Sigmoid colon (tissue), 4 donors: ENCODE results near the gene APOB.

ENCODE experiments used
- CTCF ChIP-seq, 4 experiments: fragments of 450-650 bp in 3 of 4; fragments of 200-600 bp in 1 of 4; IDR thresholded peaks; one replicate each; pipeline ENCODE4 v1.5.1; 2016 to 2019; ENCODE audit warnings: antibody characterized with exemption in 4 of 4, mild to moderate bottlenecking in 3 of 4, moderate library complexity in 2 of 4
- EP300 ChIP-seq, 4 donors: sonication (generic); formaldehyde crosslinking; IDR thresholded peaks; one replicate each; pipeline ENCODE4 v1.6.1; 2017; ENCODE audit warnings: antibody characterized with exemption in 4 of 4

- no peak for TF ChIP-seq CTCF (IDR thresholded peaks at IDR 0.05)
- TF ChIP-seq EP300 (IDR thresholded peaks at IDR 0.05) = no peak
Measured at GRCh38 chr2:21022792-21023367, 21.0 kb downstream of the APOB start.
